Suprapubic skin (tissue), 3 donors: Measurements from ENCODE around the gene PACRG.

Experiments
- POLR2A ChIP-seq, 2 donors: fragments of 450-650 bp; IDR thresholded peaks; one replicate each; pipeline ENCODE4 v1.6.1; 2017; ENCODE audit warnings: antibody characterized with exemption in 2 of 2, mild to moderate bottlenecking in 2 of 2, moderate library complexity in 2 of 2
- TF ChIP-seq, protein P1 (sequence below), 2 donors: fragments of 200-600 bp in 1 of 2; fragments of 450-650 bp in 1 of 2; sonication (generic) in 1 of 2; IDR thresholded peaks; one replicate each; pipeline ENCODE4 v1.5.1; 2016 to 2019; ENCODE audit warnings: antibody characterized with exemption in 2 of 2, mild to moderate bottlenecking in 1 of 2, moderate library complexity in 1 of 2

DNA sequence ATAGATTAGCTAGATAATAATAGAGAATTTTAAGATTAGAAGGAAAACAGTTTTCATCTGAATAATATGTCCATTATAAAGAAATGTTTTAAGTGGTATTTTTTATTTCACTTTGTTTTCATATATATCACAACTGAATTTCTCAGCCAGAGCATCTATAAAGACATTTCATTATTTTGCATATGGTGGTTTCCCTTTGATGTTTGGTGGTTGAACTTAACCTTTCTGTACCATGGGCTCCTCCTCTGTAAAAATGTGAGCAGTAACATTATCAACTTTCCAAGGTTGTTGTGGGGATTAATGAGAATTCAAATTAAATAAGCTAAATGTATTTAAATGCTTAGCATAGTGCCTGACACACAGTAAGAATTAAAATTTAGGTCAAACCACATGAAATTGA, 567.0 kb downstream of the PACRG start:
- TF ChIP-seq, protein P1, sequence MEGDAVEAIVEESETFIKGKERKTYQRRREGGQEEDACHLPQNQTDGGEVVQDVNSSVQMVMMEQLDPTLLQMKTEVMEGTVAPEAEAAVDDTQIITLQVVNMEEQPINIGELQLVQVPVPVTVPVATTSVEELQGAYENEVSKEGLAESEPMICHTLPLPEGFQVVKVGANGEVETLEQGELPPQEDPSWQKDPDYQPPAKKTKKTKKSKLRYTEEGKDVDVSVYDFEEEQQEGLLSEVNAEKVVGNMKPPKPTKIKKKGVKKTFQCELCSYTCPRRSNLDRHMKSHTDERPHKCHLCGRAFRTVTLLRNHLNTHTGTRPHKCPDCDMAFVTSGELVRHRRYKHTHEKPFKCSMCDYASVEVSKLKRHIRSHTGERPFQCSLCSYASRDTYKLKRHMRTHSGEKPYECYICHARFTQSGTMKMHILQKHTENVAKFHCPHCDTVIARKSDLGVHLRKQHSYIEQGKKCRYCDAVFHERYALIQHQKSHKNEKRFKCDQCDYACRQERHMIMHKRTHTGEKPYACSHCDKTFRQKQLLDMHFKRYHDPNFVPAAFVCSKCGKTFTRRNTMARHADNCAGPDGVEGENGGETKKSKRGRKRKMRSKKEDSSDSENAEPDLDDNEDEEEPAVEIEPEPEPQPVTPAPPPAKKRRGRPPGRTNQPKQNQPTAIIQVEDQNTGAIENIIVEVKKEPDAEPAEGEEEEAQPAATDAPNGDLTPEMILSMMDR (IDR thresholded peaks at IDR 0.05), result no peak
- TF ChIP-seq POLR2A (IDR thresholded peaks at IDR 0.05), result no peak
